Brain microvascular endothelial cell (primary cell): ENCODE results near the gene RBM8A.
A peak's percentile ranks its signal among the peaks of the same experiment; 100 is the strongest.
"Not testable (repeated sequence)": the region's sequence is repeated elsewhere in the genome, so short reads cannot be mapped to it uniquely, and the experiment has no call there.

Experiments used
- DNase-seq: peaks from one replicate; pipeline ENCODE4 v3.0.0-alpha.2; 2020
- H3K27ac ChIP-seq: fragments of 250-450 bp; sonication (Bioruptor Pico); 2 replicates; pipeline ENCODE4 v1.5.1; 2020; ENCODE audit warnings: mild to moderate bottlenecking, moderate library complexity
- H3K27me3 ChIP-seq: fragments of 250-450 bp; sonication (Bioruptor Pico); replicated peaks from 2 replicates; pipeline ENCODE4 v1.5.1; 2020; ENCODE audit warnings: mild to moderate bottlenecking
- H3K36me3 ChIP-seq: fragments of 250-450 bp; sonication (Bioruptor Pico); replicated peaks from 2 replicates; pipeline ENCODE4 v1.5.1; 2020; ENCODE audit warnings: mild to moderate bottlenecking
- H3K4me3 ChIP-seq: 2 replicates; pipeline ENCODE4 v1.5.1; 2011; ENCODE audit warnings: low read depth, mild to moderate bottlenecking, control low read depth, low read length, moderate library complexity
- in situ Hi-C: cut with HindIII; loops from 2 replicates; pipeline ENCODE4 v1.10.0; 2017; ENCODE audit warnings: low sequenced_read_pairs, low pct_ligation_motif_present
- TF ChIP-seq, protein P1 (sequence below): IDR thresholded peaks from 2 replicates; pipeline ENCODE4 v1.5.1; 2011; ENCODE audit warnings: low read depth, mild to moderate bottlenecking, moderate library complexity, low read length, control low read depth, inconsistent platforms; ENCODE audit errors: missing control alignments

The RBM8A gene

DNA sequence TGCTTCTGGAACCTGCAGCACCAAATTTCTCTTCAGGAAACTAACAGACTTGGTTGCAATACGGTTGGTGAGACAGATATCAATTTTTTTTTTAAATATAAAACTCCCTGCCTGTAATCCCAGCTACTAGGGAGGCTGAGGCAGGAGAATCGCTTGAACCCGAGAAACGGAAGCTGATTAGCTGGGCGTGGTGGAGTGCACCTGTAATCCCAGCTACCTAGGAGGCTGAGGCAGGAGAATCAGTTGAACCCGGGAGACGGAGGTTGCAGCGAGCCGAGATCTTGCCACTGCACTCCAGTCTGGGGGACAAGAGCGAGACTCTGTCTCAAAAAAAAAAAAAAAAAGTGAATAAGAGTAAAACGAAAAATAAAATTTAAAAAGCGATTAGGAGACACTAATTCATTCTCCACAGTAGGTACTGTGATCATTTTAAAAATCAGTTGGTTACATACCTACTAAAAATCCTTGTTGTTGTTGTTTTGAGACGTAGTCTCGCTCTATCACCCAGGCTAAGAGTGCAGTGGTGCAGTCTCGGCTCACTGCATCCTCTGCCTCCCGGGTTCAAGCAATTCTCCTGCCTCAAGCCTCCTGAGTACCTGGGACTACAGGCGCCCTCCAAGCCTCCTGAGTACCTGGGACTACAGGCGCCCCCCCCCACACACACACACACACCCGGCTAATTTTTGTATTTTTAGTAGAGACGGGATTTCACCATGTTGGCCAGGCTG, 796 bp upstream of the RBM8A start:
- DNase-seq, result no peak
- H3K4me3 ChIP-seq, result peak overlapping the region; percentile 74
- in situ Hi-C loops, result no loop called here

DNA sequence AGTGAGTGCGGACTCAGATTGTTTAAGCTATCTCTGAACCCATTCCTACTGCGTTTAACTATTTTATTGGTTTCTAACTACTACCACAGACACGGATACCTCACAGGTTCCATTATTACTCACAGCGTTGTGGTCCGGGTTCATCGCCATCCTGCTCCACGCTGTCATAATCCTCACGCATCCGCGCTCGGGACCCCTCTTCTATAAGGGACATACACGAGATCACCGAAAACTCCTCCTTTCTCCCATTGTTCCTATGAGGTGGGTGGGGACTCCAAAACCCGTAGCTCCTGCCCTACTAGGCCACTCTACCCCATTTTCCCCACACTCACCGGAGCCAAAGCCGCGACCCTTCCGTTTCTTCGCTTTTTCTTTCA, 610 bp downstream of the RBM8A start:
- Histone ChIP-seq H3K27me3 (no peaks in the 10 kb centered on the region), H3K36me3 (peaks cover 9% of the 10 kb centered on the region), H3K27ac (peak overlapping the region; percentile 87), H3K4me3 (peak overlapping the region; percentile 74)
- DNase-seq, result peak; percentile 9
- TF ChIP-seq, protein P1, sequence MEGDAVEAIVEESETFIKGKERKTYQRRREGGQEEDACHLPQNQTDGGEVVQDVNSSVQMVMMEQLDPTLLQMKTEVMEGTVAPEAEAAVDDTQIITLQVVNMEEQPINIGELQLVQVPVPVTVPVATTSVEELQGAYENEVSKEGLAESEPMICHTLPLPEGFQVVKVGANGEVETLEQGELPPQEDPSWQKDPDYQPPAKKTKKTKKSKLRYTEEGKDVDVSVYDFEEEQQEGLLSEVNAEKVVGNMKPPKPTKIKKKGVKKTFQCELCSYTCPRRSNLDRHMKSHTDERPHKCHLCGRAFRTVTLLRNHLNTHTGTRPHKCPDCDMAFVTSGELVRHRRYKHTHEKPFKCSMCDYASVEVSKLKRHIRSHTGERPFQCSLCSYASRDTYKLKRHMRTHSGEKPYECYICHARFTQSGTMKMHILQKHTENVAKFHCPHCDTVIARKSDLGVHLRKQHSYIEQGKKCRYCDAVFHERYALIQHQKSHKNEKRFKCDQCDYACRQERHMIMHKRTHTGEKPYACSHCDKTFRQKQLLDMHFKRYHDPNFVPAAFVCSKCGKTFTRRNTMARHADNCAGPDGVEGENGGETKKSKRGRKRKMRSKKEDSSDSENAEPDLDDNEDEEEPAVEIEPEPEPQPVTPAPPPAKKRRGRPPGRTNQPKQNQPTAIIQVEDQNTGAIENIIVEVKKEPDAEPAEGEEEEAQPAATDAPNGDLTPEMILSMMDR, result no peak
- in situ Hi-C loops, result no loop called here

More for the DNA sequence above, 796 bp upstream of the RBM8A start:
- peak overlapping the region; percentile 87 for H3K27ac ChIP-seq
- peaks cover 15% of the 10 kb centered on the region for H3K36me3 ChIP-seq
- TF ChIP-seq, protein P1, result no peak
- no peaks in the 10 kb centered on the region for H3K27me3 ChIP-seq

DNA sequence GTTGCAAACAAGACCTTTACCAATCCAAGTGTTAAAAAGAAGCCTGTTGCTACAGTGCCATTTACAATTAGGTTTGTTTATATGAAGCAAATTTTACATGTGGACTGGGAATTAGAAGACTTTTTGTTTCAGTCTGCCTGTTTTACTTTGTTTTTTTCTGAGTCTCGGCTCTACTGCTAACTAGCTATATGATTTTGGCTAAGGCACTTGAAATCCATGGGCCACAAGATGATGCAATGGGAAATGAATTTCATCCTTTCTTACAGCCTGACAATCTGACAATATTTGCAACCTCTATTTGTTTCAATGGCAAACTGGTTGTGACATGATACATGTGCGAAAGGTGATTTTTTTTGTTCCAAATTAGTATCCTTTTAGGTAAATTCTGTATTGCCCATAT, 5.0 kb downstream of the RBM8A start:
- Histone ChIP-seq H3K27ac (no peak overlapping the region), H3K27me3 (no peaks in the 10 kb centered on the region), H3K36me3 (peaks cover 9% of the 10 kb centered on the region), H3K4me3 (no peak overlapping the region)
- no peak for DNase-seq
- TF ChIP-seq, protein P1, result no peak
- in situ Hi-C loops, result no loop called here

DNA sequence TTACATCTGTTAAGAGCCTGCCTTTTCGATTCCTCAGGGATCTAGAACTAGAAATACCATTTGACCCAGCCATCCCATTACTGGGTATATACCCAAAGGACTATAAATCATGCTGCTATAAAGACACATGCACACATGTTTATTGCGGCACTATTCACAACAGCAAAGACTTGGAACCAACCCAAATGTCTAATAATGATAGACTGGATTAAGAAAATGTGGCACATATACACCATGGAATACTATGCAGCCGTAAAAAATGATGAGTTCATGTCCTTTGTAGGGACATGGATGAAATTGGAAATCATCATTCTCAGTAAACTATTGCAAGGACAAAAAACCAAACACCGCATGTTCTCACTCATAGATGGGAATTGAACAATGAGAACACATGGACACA, 7.0 kb downstream of the RBM8A start:
- DNase-seq, in situ Hi-C loops, H3K27ac ChIP-seq, H3K36me3 ChIP-seq, H3K4me3 ChIP-seq, H3K27me3 ChIP-seq: not testable (repeated sequence)

DNA sequence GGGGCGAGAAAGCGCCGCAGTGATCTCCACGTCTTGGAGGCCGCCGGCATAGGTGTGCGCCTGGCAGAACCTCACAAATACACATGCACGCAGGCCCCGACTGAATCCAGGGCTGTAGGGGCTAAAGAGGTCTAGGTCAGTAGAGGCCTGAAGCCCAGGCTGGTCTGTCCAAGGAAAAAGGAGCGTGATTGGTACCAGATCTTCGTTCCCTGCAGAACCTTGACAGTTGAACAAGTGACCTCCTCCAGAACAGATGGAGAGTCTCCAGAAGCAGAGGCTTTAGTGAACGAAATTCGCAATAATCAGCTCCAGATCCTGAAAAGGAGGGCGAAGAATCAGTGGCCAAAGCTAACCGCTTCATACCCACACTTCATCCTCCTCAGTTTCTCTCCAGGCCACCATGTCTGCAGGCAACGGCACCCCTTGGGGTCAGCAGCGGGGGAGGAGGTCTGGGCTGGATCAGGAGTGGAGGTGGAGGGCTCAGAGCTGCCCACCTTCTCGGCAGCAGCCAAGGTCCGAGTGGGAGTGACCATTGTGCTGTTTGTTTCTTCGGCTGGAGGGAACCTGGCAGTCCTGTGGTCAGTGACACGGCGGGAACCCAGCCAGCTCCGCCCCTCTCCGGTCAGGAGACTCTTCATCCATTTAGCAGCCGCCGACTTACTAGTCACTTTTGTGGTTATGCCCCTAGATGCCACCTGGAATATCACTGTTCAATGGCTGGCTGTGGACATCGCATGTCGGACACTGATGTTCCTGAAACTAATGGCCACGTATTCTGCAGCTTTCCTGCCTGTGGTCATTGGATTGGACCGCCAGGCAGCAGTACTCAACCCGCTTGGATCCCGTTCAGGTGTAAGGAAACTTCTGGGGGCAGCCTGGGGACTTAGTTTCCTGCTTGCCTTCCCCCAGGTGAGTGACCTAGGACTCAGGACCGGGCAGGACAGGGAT, 8.0 kb downstream of the RBM8A start:
- Histone ChIP-seq H3K27me3 (no peaks in the 10 kb centered on the region), H3K27ac (peak overlapping the region; percentile 89), H3K36me3 (peaks cover 8% of the 10 kb centered on the region), H3K4me3 (peak overlapping the region; percentile 92)
- in situ Hi-C loops, result no loop called here
- DNase-seq, result peak; percentile 48
- TF ChIP-seq, protein P1, result peak; percentile 5
